T-helper 9 cell (primary cell): Measurements from ENCODE around the gene BRMS1L.
A peak's percentile ranks its signal among the peaks of the same experiment; 100 is the strongest.
"Not testable (repeated sequence)": the region's sequence is repeated elsewhere in the genome, so short reads cannot be mapped to it uniquely, and the experiment has no call there.

Experiments used
- DNase-seq: peaks from one replicate; pipeline ENCODE4 v3.0.0-alpha.2; 2020
- total RNA-seq, 2 donors: gene quantifications; one replicate each; lab custom pipeline; 2026; lab: John Stamatoyannopoulos, UW

The BRMS1L gene, protein sequence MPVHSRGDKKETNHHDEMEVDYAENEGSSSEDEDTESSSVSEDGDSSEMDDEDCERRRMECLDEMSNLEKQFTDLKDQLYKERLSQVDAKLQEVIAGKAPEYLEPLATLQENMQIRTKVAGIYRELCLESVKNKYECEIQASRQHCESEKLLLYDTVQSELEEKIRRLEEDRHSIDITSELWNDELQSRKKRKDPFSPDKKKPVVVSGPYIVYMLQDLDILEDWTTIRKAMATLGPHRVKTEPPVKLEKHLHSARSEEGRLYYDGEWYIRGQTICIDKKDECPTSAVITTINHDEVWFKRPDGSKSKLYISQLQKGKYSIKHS
- 7.8 to 12.8 reads per million in 2 donors for total RNA-seq

DNA sequence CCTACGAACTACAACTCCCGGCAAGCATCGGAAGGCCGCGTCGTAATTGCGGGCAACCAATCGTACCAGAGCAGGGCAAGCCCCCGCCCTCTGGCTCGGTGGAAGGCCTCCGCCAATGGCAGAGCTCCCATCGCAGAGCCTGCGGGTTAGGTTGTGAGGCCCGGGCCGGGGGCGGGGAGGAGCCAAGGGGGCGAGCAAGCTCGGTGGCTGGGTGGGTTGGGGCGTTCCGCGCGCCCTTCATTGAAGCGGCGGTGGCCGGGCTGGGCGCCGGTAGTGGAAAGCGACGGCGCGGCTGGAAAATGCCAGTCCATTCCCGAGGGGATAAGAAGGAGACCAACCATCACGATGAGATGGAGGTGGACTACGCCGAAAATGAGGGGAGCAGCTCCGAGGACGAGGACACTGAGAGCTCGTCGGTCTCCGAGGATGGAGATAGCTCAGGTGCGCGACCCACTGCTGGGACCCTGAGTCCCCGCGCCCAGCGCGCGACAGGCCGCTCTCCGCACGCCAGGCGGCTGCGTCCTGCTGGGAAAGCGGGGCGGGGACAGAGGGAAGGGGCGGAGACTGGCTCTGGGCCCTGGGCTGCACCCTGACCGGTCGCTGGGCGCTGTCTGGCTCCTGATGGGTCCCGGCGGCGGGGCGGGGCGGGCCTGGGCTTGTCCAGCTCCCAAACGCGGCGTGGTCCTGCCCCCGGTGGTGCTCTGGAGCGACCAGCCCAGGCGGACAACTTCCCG is at the start of gene BRMS1L:
Gene BRMS1L, plus strand, starts transcription at position 121 of the 734 bp plus-strand sequence. Its CDS starts 179 bp downstream, at position 300.
- DNase-seq = peak; percentile 95

- no peak for DNase-seq
Observed at GRCh38 chr14:35776823-35777222, 49.3 kb upstream of the BRMS1L start.

DNA sequence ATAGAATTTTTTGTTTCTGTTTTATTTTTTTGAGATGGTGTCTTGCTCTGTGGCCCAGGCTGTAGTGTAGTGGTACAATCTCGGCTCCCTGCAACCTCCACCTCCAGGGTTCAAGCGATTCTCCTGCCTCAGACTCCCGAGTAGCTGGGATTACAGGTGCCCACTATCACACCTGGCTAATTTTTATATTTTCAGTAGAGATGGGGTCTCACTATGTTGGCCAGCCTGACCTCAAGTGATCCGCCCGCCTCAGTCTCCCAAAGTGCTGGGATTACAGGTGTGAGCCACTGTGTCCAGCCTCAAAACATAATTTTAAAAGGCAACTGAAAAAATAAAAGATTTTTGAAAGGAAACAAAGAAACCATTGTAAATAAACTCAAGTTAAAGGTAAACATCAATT is 48.6 kb upstream of the BRMS1L start:
- not testable (repeated sequence) for DNase-seq

DNA sequence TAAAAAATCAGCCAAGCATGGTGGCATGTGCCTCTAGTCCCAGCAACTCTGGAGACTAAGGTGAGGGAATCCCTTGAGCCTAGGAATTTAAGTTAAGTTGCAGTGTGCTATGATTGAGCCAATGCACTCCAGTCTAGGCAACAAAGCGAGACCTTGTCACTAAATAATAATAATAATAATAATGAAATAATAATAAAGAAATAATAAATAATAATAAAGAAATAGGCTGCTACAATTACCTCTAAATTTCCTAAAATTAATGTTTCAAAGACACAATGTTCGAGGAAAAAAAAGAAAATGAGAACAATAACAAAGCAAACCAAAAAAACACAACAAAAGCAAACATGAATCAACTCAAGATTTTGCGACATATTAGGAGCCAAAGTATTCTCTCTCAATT is 46.8 kb upstream of the BRMS1L start:
- DNase-seq = no peak

DNA sequence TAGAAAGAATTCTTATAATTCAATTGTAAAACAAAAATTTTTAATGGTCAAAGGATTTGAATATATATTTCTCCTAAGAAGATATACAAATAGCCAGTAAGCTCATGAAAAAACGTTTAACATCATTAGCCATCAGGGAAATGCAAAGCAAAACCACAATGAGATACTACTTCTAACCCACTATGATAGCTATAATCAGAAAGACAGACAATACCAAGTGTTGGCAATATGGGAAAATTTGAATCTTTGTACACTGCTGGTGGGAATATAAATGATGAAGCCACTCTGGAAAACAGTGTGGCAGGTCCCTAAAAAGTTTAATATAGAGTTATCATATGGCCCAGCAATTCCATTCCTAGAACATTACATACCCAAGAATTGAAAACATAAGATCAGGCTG is 42.4 kb upstream of the BRMS1L start:
- DNase-seq = no peak

GRCh38 chr14:35786856-35787255 is 39.3 kb upstream of the BRMS1L start:
- no peak for DNase-seq

DNA sequence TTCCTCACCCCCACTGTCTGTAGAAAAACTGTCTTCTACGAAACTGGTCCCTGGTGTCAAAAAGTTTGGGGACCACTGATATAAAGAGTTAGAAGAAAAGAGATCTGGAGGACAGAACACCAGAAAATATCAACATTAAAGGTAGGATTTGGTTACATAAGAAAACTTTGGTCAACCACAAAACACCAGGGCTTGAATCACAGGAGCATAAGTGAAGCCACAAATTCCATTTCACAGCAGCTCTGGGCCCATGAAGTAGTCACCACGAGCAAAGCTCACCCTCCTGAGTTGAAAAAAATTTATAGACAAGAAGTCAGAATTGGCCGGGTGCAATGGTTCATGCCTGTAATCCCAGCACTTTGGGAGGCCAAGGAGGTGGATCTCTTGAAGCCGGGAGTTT is 36.5 kb upstream of the BRMS1L start:
- no peak for DNase-seq

GRCh38 chr14:35797796-35798195 is 28.3 kb upstream of the BRMS1L start:
- DNase-seq = no peak

- no peak for DNase-seq
Observed at GRCh38 chr14:35806006-35806907, 19.9 kb upstream of the BRMS1L start.

DNA sequence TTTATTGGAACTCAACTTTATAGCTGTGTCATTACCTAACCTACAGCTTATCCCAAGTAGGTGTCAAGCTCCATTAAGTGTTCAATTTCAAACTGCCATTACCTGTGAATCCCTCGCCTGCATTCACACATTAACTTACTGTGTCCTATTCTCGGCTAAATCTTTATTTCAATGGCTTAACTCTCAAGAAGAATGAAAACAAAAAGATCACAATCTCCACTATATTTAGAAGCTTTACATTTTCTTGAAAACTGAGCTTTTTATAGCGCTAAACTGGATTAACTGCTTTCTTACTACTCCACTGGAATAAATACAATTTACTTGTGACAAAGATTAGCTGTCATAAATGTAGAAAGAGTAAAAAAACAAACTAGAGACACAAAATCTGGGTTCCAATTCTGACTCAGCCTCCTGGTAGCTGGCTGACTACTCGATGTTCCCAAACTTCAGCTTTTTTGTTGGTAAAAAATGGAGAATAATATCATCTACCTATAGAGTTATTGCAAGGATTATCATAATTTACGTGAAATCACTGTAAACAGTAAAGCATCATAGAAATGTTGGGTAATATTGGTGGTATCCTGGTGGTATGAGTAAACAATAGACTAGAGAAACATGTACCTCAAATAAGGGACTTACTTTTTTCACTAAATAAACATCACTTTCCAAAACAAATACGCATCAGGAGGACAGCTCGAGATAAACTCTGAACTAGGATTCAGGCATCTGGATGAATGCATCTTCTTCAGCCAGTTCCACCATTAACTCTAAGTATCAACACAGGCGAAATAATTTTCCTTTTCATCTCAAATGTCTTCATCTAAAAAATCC is 18.8 kb upstream of the BRMS1L start:
- no peak for DNase-seq

DNA sequence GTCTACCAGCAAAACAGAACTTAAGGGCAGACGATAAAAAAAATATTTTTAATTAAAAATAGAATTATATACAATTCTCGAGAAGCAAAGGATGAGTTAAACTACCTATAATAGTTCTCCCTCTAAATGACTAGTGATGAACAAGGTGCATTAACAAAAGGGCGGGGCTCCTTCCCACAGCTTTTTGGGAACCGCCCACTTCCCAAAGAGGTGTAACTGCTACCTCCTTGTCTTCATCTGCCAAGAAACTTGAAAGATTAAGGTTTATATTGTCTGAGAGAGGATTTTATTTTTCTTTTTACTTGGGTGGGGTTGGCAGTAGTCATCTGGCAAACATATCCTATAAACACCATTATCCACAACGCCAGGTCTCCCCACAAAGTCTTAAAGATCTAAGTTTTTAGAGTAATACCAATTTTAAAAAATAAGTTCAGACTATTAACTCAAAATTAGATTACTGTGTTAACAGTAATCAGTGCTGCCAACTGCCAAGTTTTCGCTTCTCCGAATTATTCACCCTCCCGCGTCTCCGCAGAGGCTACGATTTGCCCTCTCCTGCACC is 18.0 kb upstream of the BRMS1L start:
- no peak for DNase-seq

- peak; percentile 92 for DNase-seq
Observed at GRCh38 chr14:35808638-35809563, 17.2 kb upstream of the BRMS1L start, which contains the start of gene RALGAPA1. Gene RALGAPA1 (minus strand): TSS chr14:35809295. CDS start chr14:35808835, 460 bp downstream.

DNA sequence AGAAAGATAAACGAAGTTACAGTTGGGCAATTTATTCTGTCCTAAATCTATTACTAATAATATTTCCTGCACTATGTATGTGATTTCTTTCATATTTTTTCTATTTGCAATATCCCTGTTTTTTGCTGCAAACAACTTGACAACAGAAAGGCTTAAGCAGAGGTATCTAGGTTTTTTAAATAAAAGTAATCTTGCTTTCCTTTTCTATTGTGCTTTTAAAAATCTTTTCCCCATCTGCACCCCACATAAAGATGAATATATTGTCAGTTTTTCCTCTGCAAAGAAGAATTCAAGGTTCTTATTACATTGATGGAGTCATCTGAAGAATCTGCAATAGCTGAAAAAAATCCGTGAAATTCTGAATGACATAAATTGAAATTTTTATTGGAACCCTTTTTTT is 16.5 kb upstream of the BRMS1L start:
- no peak for DNase-seq

GRCh38 chr14:35810963-35811362 is 15.2 kb upstream of the BRMS1L start:
- DNase-seq = no peak

DNA sequence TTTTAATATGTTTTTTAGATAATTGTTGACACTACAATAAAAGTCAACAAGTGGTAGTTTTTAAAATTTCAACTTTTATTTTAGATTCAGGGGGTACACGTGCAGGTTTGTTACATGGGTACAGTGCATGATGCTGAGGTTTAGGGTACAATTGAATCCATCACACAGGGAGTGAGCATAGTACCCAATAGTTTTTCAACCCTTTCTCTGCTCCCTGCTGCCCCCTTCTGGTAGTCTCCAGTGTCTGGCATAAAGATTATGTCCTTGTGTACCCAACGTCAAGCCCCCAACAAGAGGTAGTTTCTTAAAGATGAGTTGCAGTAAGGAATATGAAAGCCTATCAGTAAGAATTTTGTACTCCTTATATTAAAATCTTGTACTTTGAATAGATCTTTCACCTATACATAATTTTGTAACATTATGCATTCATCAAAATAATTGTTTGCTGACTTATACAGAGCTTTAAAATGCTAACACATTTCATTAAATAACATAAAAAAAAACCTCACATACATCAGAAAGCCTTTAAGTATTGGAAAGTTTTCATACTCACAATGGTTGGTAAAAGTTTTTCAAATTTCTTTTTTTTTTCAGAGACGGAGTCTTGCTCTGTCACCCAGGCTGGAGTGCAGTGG is 11.7 kb upstream of the BRMS1L start:
- peak; percentile 85 for DNase-seq

DNA sequence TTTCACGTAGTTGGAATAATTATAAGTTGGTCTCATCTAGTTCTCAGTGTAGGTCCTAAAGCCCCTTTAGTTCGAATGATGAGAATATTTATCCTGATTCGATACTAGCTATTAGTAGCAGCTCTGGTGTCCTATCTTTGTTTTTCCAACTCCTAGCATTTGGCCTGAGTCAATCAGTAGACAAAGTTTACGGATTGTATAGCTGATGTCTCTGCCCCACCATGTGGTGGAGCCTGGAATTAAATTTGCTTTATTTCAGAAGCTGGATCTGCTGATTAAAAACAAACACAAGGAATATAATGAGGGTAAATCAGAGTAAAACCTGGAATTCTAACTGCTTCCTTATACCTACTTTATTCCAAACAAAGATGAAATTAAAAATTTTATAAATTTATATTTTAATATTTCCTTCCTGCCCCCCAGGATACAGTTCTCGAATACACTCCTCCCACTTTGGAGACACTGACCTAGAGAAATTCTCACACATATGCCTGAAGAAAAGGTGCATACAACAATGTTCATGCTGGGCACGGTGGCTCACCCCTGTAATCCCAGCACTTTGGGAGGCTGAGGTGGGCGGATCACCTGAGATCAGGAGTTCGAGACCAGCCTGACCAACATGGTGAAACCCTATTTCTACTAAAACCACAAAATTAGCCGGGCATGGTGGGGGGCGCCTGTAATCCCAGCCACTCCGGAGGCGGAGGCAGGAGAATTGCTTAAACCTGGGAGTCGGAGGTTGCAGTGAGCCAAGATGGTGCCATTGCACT is 7.6 kb upstream of the BRMS1L start:
- DNase-seq = no peak

GRCh38 chr14:35819591-35820540 is 6.3 kb upstream of the BRMS1L start:
- DNase-seq = no peak
